Natural killer cell (primary cell): ENCODE data around the gene CATSPERE. TPM values are rescaled to one million over a fixed set of nuclear protein-coding genes. Genes with fewer than 3 reads are reported as not detected.
A peak's percentile ranks its signal among the peaks of the same experiment; 100 is the strongest.

Experiments
- ATAC-seq, 3 donors: fragments of 150-1000 bp in 2 of 3; fragments of 200-7000 bp in 1 of 3; cut with Tn5 transposase; 1 replicate in 1 of 3; 2 replicates in 2 of 3; pipeline ENCODE4 v1.10.0; 2021; ENCODE audit warnings: mild to moderate bottlenecking in 2 of 3, moderate library complexity in 2 of 3
- DNase-seq, 2 donors: peaks; one replicate each; pipeline versions ENCODE4 v3.0.0 to v3.0.0-alpha.2; 2013 to 2021; ENCODE audit warnings: mixed read lengths in 1 of 2
- H3K27ac ChIP-seq: one replicate; pipeline ENCODE4 v1.5.1; 2013; ENCODE audit warnings: mild to moderate bottlenecking, low read length
- H3K27me3 ChIP-seq: one replicate; pipeline ENCODE4 v1.6.1; 2013; ENCODE audit warnings: low read length; ENCODE audit not compliant: control insufficient read depth, insufficient read depth
- H3K36me3 ChIP-seq: one replicate; pipeline ENCODE4 v1.6.1; 2013; ENCODE audit warnings: low read length; ENCODE audit not compliant: control insufficient read depth, insufficient read depth
- H3K4me1 ChIP-seq: one replicate; pipeline ENCODE4 v1.6.1; 2013; ENCODE audit warnings: low read length; ENCODE audit not compliant: control insufficient read depth, insufficient read depth
- H3K4me3 ChIP-seq: one replicate; pipeline ENCODE4 v1.5.1; 2013; ENCODE audit warnings: low read length
- H3K9me3 ChIP-seq: one replicate; pipeline ENCODE4 v1.6.1; 2013; ENCODE audit warnings: low read length; ENCODE audit not compliant: control insufficient read depth, insufficient read depth
- H3K27ac Mint-ChIP-seq, 2 donors: one replicate each; pipeline ENCODE4 v1.8.0; 2022; ENCODE audit warnings: mild to moderate bottlenecking in 2 of 2, mixed read lengths in 2 of 2, moderate library complexity in 1 of 2
- H3K27me3 Mint-ChIP-seq, 2 donors: one replicate each; pipeline ENCODE4 v1.8.0; 2022; ENCODE audit warnings: low read depth in 2 of 2, mixed read lengths in 2 of 2
- H3K36me3 Mint-ChIP-seq: one replicate; pipeline ENCODE4 v1.8.0; 2022; ENCODE audit warnings: mixed read lengths
- H3K4me1 Mint-ChIP-seq, 2 donors: one replicate each; pipeline ENCODE4 v1.8.0; 2022; ENCODE audit warnings: mixed read lengths in 2 of 2
- H3K4me3 Mint-ChIP-seq: one replicate; pipeline ENCODE4 v1.8.0; 2022; ENCODE audit warnings: mild to moderate bottlenecking, moderate library complexity, mixed read lengths
- H3K9me3 Mint-ChIP-seq, 2 donors: one replicate each; pipeline ENCODE4 v1.8.0; 2022; ENCODE audit warnings: mixed read lengths in 2 of 2
- whole genome bisulfite sequencing: methylation state at CpG from one replicate; pipeline ENCODE4 v1.1.7; 2013; ENCODE audit warnings: missing lambda C conversion rate; ENCODE audit not compliant: insufficient coverage; 5-methylcytosine and 5-hydroxymethylcytosine counted together
- intact Hi-C: fragments of 100-400 bp; cut with micrococcal nuclease; formaldehyde crosslinking; loops from one replicate; pipeline ENCODE4 v1.14.2; 2022
- total RNA-seq, 4 donors: library from RNA; stranded (reverse); fragments of 120-200 nt in 1 of 4; gene quantifications; one replicate each; pipeline versions ENCODE4 v1.2.3 to v1.2.4, GENCODE V29; 2013 to 2022
- TF ChIP-seq, protein P1 (sequence below): fragments of 200-600 bp; IDR thresholded peaks from one replicate; pipeline ENCODE4 v1.8.0; 2022; ENCODE audit warnings: antibody characterized with exemption

CATSPERE gene
- total RNA-seq, 3 donors from 2014 or later (not counting 1 experiment from before 2014, with no cell fraction given): 0.79 to 1.4 (median 0.80) TPM

DNA sequence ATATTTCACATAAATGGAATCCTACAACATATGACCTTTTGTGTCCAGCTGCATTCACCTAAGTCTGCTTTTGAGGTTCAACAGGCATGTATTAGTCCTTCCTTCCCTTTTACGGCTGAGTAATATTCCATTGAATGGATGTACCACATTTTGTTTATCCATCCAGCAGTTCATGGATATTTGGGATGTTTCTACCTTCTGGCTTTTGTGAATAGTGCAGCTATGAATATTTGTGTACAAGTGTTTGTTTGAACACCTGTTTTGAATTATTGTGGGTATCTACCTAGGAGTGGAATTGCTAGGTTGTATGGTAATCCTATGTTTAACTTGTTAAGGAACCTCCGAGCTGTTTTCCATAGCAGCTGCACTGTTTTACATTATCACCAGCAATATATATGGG, 129.6 kb downstream of the CATSPERE start:
- WGBS: 100% methylated on average over 2 of the region's 2 CpGs
- Mint-ChIP-seq H3K9me3 (peaks cover 0 to 3% of the 10 kb centered on the region in 2 donors), H3K27me3 (peaks cover 4 to 7% of the 10 kb centered on the region in 2 donors), H3K4me3 (no peak overlapping the region), H3K36me3 (no peaks in the 10 kb centered on the region), H3K4me1 (no peaks in the 10 kb centered on the region), H3K27ac (no peak overlapping the region)
- Histone ChIP-seq H3K36me3 (no peaks in the 10 kb centered on the region), H3K27ac (no peak overlapping the region), H3K9me3 (no peaks in the 10 kb centered on the region), H3K27me3 (no peaks in the 10 kb centered on the region), H3K4me3 (no peak overlapping the region), H3K4me1 (no peaks in the 10 kb centered on the region)
- TF ChIP-seq, protein P1, sequence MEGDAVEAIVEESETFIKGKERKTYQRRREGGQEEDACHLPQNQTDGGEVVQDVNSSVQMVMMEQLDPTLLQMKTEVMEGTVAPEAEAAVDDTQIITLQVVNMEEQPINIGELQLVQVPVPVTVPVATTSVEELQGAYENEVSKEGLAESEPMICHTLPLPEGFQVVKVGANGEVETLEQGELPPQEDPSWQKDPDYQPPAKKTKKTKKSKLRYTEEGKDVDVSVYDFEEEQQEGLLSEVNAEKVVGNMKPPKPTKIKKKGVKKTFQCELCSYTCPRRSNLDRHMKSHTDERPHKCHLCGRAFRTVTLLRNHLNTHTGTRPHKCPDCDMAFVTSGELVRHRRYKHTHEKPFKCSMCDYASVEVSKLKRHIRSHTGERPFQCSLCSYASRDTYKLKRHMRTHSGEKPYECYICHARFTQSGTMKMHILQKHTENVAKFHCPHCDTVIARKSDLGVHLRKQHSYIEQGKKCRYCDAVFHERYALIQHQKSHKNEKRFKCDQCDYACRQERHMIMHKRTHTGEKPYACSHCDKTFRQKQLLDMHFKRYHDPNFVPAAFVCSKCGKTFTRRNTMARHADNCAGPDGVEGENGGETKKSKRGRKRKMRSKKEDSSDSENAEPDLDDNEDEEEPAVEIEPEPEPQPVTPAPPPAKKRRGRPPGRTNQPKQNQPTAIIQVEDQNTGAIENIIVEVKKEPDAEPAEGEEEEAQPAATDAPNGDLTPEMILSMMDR: no peak
- no peak for DNase-seq
- no peak for ATAC-seq
- intact Hi-C loops: no loop called here

DNA sequence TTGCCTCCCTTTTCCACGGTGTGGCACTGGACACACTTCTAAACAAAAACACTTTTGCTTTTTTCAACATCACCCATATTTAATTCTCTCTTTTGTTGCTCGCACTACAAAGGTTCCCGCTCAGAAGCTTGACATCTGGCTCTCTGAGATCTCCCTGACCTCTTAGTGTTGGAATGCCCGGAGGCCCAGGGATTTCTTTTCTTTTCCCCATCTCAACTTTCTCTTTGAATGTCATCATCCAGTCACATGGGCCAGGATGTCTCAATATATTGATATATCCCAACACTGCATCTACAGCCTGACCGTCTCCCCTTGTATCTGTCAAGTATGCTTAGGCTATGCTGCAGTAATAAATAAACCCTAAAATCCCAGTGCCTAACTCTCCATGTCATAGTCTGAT, 137.5 kb downstream of the CATSPERE start:
- intact Hi-C loops: no loop called here
- TF ChIP-seq, protein P1: no peak
- H3K27me3 Mint-ChIP-seq: peaks cover 7 to 18% of the 10 kb centered on the region in 2 donors
- Histone ChIP-seq H3K36me3 (no peaks in the 10 kb centered on the region), H3K4me1 (no peaks in the 10 kb centered on the region), H3K9me3 (no peaks in the 10 kb centered on the region), H3K27me3 (no peaks in the 10 kb centered on the region), H3K4me3 (no peak overlapping the region), H3K27ac (no peak overlapping the region)
- no peak overlapping the region for H3K4me3 Mint-ChIP-seq
- H3K27ac Mint-ChIP-seq: no peak overlapping the region
- DNase-seq (no peak), ATAC-seq (no peak)
- H3K9me3 Mint-ChIP-seq: no peaks in the 10 kb centered on the region
- H3K4me1 Mint-ChIP-seq: no peaks in the 10 kb centered on the region
- H3K36me3 Mint-ChIP-seq: no peaks in the 10 kb centered on the region
- WGBS: 95% methylated on average over 5 of the region's 5 CpGs

DNA sequence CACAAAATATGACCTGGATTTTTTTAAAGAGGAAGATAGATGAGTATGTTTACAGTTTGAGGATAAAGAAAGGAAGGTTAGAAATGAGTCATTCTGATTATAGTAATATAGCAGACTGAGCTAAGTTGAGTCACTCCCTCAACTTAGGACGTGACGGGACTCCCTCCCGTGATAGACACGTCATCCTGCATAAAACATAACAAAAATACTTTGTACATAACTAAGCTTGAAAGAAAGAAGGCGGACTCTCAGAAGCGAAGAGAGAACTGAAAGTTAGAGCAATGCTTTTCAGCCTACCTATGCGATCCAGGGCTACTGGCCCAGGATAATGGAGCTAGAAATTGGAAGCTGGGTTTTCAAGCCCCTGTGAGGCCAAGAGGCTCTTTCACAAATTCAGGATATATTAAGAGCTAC, 138.9 kb downstream of the CATSPERE start:
- 48% methylated on average over 7 of the region's 7 CpGs for WGBS
- intact Hi-C loops: no loop called here
- DNase-seq: peak in 1 of 2 donors; percentile 53
- Mint-ChIP-seq H3K4me3 (no peak overlapping the region), H3K9me3 (no peaks in the 10 kb centered on the region), H3K27me3 (peaks cover 7 to 18% of the 10 kb centered on the region in 2 donors), H3K36me3 (no peaks in the 10 kb centered on the region), H3K4me1 (no peaks in the 10 kb centered on the region), H3K27ac (no peak overlapping the region)
- Histone ChIP-seq H3K4me1 (no peaks in the 10 kb centered on the region), H3K27me3 (no peaks in the 10 kb centered on the region), H3K27ac (no peak overlapping the region), H3K36me3 (no peaks in the 10 kb centered on the region), H3K4me3 (no peak overlapping the region), H3K9me3 (no peaks in the 10 kb centered on the region)
- TF ChIP-seq, protein P1: no peak
- peak in 1 of 3 donors; percentile 29 for ATAC-seq

DNA sequence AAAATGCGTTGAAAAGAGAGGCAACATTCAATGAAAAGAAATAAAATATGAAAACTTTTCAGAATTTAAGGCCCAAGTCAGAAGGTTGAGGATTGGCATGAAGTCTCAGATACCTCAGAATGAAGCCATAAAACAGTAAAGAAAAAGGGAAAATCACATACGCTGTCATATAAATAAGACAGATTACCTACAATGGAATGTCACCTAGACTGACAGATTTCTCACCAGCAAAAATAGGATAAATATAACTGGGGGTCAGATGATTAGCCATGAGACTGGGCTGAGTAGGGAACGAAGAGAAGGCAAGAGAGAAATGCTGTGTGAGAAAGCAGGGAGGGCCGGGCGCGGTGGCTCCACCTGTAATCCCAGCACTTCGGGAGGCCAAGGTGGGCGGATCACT, 140.3 kb downstream of the CATSPERE start:
- no peaks in the 10 kb centered on the region for H3K9me3 ChIP-seq
- no peak overlapping the region for H3K27ac ChIP-seq
- 87% methylated on average over 7 of the region's 8 CpGs for WGBS
- Mint-ChIP-seq H3K4me1 (no peaks in the 10 kb centered on the region), H3K27me3 (peaks cover 7 to 18% of the 10 kb centered on the region in 2 donors), H3K9me3 (no peaks in the 10 kb centered on the region), H3K4me3 (no peak overlapping the region), H3K36me3 (no peaks in the 10 kb centered on the region), H3K27ac (no peak overlapping the region)
- H3K4me1 ChIP-seq: no peaks in the 10 kb centered on the region
- no peaks in the 10 kb centered on the region for H3K36me3 ChIP-seq
- H3K4me3 ChIP-seq: no peak overlapping the region
- H3K27me3 ChIP-seq: no peaks in the 10 kb centered on the region
- TF ChIP-seq, protein P1: no peak
- DNase-seq (no peak), ATAC-seq (no peak)
- intact Hi-C loops: no loop called here
